Prostate gland (tissue), 2 donors: ENCODE results near the gene TOR1A. TPM values are rescaled to one million over a fixed set of nuclear protein-coding genes. Genes with fewer than 3 reads are reported as not detected.
A peak's percentile ranks its signal among the peaks of the same experiment; 100 is the strongest.

Source experiments
- DNase-seq: peaks from one replicate; pipeline ENCODE4 v3.0.0-alpha.2; 2019; ENCODE audit warnings: low spot score
- H3K27ac ChIP-seq, 2 donors: fragments of 200-600 bp; sonication (generic); 2 replicates each; pipeline ENCODE4 v1.5.1; 2017 to 2019
- H3K27me3 ChIP-seq: fragments of 200-600 bp; sonication (generic); replicated peaks from 2 replicates; pipeline ENCODE4 v1.5.1; 2019; ENCODE audit not compliant: insufficient read depth
- H3K36me3 ChIP-seq, 2 donors: fragments of 200-600 bp; sonication (generic); 1 replicate in 1 of 2; 2 replicates in 1 of 2; pipeline versions ENCODE4 v1.5.1 to v1.8.1; 2017 to 2019
- H3K4me1 ChIP-seq: fragments of 200-600 bp; sonication (generic); replicated peaks from 2 replicates; pipeline ENCODE4 v1.5.1; 2019
- H3K4me3 ChIP-seq, 2 donors: fragments of 200-600 bp; sonication (generic); 2 replicates each; pipeline ENCODE4 v1.5.1; 2017 to 2019
- H3K9me3 ChIP-seq: fragments of 200-600 bp; sonication (generic); 2 replicates; pipeline ENCODE4 v1.5.1; 2017
- POLR2A ChIP-seq: fragments of 450-650 bp; IDR thresholded peaks from one replicate; pipeline ENCODE4 v1.6.1; 2016; ENCODE audit warnings: antibody characterized with exemption, mild to moderate bottlenecking
- POLR2AphosphoS5 ChIP-seq: sonication (generic); formaldehyde crosslinking; IDR thresholded peaks from one replicate; pipeline ENCODE4 v1.6.1; 2017; ENCODE audit warnings: antibody characterized with exemption
- WGBS: methylation state at CpG from one replicate; pipeline ENCODE4 v1.1.5; 2018; 5-methylcytosine and 5-hydroxymethylcytosine counted together
- intact Hi-C: fragments of 100-400 bp; cut with DNase I; formaldehyde crosslinking; loops from one replicate; pipeline ENCODE4 v1.14.2; 2022
- total RNA-seq, 2 donors: library from RNA; depleted of rRNA; stranded (reverse); fragments of >200 nt; gene quantifications; one replicate each; pipeline ENCODE4 v1.1.0, GENCODE V29; 2016
- TF ChIP-seq, protein P1 (sequence below), 4 experiments: fragments of 200-600 bp in 2 of 4; fragments of 450-650 bp in 2 of 4; sonication (generic) in 2 of 4; IDR thresholded peaks; 1 replicate in 3 of 4; 2 replicates in 1 of 4; pipeline ENCODE4 v1.5.1; 2016 to 2019; ENCODE audit warnings: antibody characterized with exemption in 4 of 4, mild to moderate bottlenecking in 2 of 4, moderate library complexity in 2 of 4

TOR1A gene, protein sequence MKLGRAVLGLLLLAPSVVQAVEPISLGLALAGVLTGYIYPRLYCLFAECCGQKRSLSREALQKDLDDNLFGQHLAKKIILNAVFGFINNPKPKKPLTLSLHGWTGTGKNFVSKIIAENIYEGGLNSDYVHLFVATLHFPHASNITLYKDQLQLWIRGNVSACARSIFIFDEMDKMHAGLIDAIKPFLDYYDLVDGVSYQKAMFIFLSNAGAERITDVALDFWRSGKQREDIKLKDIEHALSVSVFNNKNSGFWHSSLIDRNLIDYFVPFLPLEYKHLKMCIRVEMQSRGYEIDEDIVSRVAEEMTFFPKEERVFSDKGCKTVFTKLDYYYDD
- 10 to 100 TPM; 37.1 to 41.2 TPM for total RNA-seq

DNA sequence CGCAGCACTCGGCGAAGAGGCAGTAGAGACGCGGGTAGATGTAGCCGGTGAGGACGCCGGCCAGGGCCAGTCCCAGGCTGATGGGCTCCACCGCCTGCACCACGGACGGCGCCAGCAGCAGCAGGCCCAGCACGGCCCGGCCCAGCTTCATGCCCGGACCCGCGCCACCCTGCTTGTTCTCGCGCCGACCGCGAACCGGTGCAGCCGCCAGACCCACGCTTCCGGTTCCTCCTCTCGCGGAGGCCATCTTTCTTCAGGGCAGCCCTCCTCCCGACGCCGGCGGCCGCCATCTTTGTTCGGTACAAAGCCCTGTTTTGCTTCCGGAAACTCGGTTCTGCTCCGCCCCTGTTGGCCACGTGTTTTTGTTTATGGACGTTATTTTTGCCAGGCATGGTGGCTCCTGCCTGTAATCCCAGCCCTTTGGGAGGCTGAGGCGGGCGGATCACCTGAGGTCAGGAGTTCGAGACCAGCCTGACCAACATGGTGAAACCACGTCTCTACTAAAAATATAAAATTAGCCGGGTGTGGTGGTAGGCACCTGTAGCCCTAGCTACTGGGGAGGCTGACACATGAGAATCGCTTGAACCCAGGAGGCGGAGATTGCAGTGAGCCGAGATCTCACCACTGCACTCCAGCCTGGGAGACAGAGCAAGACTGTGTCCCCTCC, at the start of gene TOR1A:
TOR1A (minus strand) TSS at position 202 of the 667 bp plus-strand sequence; CDS start at position 151, 51 bp downstream.
- peak; percentile 95 for DNase-seq
- Histone ChIP-seq H3K4me3 (peak within 1 kb of the TSS; percentile 70 to 74), H3K4me1 (no peaks in the 10 kb centered on the region), H3K27ac (peak within 1 kb of the TSS; percentile 69 to 79), H3K27me3 (no peaks in the 10 kb centered on the region), H3K9me3 (no peaks in the 10 kb centered on the region), H3K36me3 (peaks cover 7 to 12% of the 10 kb centered on the region in 2 donors)
- intact Hi-C loops, result no loop called here
- WGBS, result 7% methylated on average over 36 of the region's 47 CpGs
- TF ChIP-seq, protein P1, sequence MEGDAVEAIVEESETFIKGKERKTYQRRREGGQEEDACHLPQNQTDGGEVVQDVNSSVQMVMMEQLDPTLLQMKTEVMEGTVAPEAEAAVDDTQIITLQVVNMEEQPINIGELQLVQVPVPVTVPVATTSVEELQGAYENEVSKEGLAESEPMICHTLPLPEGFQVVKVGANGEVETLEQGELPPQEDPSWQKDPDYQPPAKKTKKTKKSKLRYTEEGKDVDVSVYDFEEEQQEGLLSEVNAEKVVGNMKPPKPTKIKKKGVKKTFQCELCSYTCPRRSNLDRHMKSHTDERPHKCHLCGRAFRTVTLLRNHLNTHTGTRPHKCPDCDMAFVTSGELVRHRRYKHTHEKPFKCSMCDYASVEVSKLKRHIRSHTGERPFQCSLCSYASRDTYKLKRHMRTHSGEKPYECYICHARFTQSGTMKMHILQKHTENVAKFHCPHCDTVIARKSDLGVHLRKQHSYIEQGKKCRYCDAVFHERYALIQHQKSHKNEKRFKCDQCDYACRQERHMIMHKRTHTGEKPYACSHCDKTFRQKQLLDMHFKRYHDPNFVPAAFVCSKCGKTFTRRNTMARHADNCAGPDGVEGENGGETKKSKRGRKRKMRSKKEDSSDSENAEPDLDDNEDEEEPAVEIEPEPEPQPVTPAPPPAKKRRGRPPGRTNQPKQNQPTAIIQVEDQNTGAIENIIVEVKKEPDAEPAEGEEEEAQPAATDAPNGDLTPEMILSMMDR (IDR thresholded peaks at IDR 0.05), result peak in 1 of 4 experiments; percentile 23
- TF ChIP-seq POLR2AphosphoS5, result peak; percentile 99
- TF ChIP-seq POLR2A, result peak; percentile 46

DNA sequence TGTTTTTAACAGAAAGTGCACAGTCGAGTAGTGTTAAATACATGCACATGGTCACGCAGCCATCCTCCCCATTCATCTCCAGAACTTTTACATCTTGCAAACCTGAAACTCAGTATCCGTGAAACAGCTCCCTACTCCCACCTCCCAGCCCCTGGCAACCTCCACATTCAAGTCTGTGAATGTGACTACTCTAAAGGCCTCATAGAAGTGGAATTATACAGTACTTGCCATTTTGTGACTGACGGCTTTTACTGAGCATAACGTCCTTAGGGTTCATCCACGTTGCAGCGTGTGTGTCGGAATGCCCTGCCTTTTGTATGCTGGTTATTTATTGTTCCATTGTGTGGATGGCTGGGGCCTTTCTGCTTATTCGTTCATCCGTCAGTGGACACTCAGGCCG, 47.1 kb upstream of the TOR1A start:
- WGBS, result 86% methylated on average over 10 of the region's 11 CpGs
- intact Hi-C loops, result no loop called here
- no peak for DNase-seq
- Histone ChIP-seq H3K27me3 (no peaks in the 10 kb centered on the region), H3K9me3 (no peaks in the 10 kb centered on the region), H3K36me3 (peaks cover 17 to 18% of the 10 kb centered on the region in 2 donors), H3K4me3 (no peak overlapping the region), H3K4me1 (no peaks in the 10 kb centered on the region), H3K27ac (no peak overlapping the region)
- TF ChIP-seq POLR2AphosphoS5, result no peak
- TF ChIP-seq, protein P1 (IDR thresholded peaks at IDR 0.05), result no peak
- no peak for TF ChIP-seq POLR2A

DNA sequence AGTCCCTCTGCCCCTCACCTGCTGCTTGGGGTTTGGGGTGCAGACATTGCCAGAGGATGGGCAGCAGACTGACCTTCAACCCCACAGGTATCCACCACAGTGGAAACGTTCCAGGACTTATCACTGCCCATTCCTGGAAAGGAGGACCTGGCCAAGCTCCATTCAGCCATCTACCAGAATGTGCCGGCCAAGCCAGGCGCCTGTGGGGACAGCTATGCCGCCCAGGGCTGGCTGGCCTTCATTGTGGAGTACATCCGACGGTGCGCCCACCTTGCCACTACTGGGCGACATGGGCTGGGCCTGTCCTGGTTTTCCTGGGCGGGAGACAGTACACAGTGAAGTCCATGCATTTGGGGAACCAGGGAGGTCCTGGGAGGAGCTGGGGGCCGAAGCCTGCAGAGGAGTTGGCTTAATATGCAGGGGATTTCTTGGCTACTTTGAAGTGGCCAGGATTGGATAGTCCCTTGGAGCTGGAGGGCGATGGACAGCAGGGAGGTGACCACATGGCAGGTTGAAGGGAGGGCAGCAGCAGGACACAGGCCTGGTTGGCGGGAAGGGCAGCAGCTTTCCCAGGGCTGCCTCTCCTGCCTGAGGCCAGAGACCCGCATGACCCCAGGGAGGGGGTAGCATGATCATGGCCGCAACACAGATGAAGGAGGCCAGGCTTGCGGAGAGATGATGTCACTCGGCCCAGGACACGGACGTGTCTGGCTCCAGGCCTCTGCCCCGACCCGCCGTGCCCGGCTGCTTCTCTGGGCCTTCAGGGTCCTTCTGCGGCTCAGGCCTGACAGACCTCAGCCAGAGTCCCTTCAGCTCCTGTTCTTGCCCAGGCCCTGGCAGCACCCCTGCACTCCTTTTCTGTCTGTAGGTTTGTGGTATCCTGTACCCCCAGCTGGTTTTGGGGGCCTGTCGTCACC, 45.9 kb upstream of the TOR1A start:
- Histone ChIP-seq H3K4me1 (no peaks in the 10 kb centered on the region), H3K9me3 (no peaks in the 10 kb centered on the region), H3K27me3 (no peaks in the 10 kb centered on the region), H3K4me3 (no peak overlapping the region), H3K27ac (no peak overlapping the region), H3K36me3 (peaks cover 5 to 10% of the 10 kb centered on the region in 2 donors)
- no peak for TF ChIP-seq POLR2A
- TF ChIP-seq POLR2AphosphoS5, result no peak
- TF ChIP-seq, protein P1 (IDR thresholded peaks at IDR 0.05), result no peak
- intact Hi-C loops, result no loop called here
- DNase-seq, result no peak
- WGBS, result 89% methylated on average over 24 of the region's 24 CpGs

DNA sequence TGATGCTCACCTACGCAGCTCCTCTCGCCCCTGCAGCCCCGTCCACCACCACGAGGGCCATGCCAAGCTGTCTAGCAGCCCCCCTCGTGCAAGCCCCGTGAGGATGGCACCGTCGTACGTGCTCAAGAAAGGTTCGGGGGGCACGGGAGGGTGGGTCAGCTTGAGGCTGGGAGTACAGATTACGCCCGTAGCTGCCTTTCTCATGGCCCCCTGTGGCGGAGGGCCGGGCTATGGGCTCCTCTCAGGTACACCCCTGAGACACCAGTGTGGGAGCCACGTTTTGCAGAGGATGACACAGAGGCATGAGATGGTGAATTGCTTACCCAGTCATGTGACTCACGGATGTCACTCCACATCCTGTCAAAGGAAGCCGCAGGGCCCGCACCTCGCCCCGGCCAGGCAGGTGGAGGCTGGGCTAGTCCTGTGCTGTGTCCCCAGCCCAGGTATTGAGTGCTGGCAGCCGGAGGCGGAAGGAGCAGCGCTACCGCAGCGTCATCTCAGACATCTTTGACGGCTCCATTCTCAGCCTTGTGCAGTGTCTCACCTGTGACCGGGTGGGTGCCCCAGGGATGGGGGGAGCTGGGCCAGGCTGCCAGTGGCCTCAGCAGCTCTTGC, 45.0 kb upstream of the TOR1A start:
- intact Hi-C loops, result no loop called here
- H3K36me3 ChIP-seq, result peaks cover 0 to 2% of the 10 kb centered on the region in 2 donors

More for the DNA sequence above, 45.0 kb upstream of the TOR1A start:
- Histone ChIP-seq H3K4me1 (no peaks in the 10 kb centered on the region), H3K27me3 (no peaks in the 10 kb centered on the region), H3K27ac (no peak overlapping the region), H3K9me3 (no peaks in the 10 kb centered on the region), H3K4me3 (no peak overlapping the region)
- TF ChIP-seq POLR2AphosphoS5, result no peak
- TF ChIP-seq POLR2A, result no peak
- TF ChIP-seq, protein P1 (IDR thresholded peaks at IDR 0.05), result no peak
- DNase-seq, result no peak
- WGBS, result 86% methylated on average over 17 of the region's 28 CpGs
